ENCODE data around the gene COL19A1.

COL19A1 gene

DNA sequence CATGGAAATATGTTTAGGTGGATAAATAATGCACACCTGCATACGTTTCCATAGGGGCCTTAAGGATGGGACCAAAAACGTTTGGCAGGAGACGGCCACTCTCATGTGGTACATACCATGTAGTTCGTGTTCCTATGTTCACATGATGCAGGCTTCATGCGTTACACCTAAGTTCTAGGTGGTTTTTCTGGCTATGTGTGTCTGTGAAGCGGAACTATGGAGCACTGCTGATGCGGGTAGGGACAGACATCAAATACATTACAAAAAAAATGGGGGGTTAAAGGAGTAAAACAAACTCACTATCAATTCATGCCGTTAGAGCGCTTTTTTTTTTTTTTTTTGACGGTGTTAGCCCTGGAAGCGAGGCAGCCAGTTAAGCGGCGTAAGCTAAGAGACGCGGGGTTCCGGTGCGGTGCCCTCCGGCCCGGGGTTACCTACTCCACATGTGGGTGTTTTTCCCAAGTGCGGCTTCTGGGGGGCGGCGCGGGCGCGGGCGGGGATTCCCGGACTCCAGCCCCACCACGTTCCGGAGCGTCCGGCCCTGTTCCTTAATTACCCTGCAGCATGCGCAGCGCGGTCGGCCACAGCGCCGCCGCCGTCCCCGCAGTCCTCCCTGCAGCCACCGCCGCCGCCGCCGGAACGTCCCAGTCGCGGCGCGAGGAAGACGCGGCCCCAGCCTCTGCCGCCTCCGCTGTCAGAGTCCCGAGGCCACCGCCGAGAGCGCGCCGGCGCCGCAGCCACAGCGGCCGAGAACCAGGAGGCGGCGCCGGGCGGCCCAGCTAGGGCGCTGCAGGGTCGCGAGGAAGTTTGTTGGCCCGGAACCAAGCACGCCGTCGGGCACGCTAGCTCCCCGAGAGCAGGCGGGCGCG lies 648 bp downstream of the COL19A1 start:
- Histone ChIP-seq H3K36me3 (ENCODE audit: insufficient read depth, low read length) (no peaks in the 10 kb centered on the region), H3K4me3 (ENCODE audit: low read length) (peak overlapping the region; percentile 55), H3K4me1 (ENCODE audit: insufficient read depth, low read length) (peaks cover 12% of the 10 kb centered on the region; the same call in 1 of the 2 replicates), H3K9ac (ENCODE audit: low read depth, low read length) (no peak overlapping the region), H3K27ac (ENCODE audit: low read depth, low read length) (no peak overlapping the region), H3K27me3 (ENCODE audit: insufficient read depth, low read length) (peaks cover 65% of the 10 kb centered on the region), H3K9me3 (ENCODE audit: insufficient read depth, low read depth, low read length) (no peaks in the 10 kb centered on the region)
- under 1% methylated on average over 79 of the region's 80 CpGs for WGBS

DNA sequence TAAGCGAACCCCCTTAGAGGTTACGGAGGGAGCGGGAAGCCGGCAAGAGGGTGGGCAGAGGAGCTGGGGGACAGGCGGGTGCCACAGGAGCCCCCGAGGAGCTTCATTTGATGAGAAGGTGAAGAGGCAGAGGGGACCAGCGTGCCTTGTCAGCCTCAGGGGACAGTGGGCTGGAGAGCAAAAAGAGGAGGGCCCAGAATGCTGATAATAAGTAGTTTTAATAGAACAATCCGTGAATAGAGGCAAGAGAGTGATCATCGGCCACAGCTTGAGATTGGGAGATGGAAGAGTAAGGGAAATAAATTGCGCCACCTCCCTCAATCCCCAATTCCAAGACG lies 1.3 kb downstream of the COL19A1 start:
- WGBS = 9% methylated on average over 9 of the region's 11 CpGs
- Histone ChIP-seq H3K9me3 (ENCODE audit: insufficient read depth, low read depth, low read length) (no peaks in the 10 kb centered on the region), H3K4me3 (ENCODE audit: low read length) (peak overlapping the region; percentile 55), H3K36me3 (ENCODE audit: insufficient read depth, low read length) (no peaks in the 10 kb centered on the region), H3K27ac (ENCODE audit: low read depth, low read length) (no peak overlapping the region), H3K4me1 (ENCODE audit: insufficient read depth, low read length) (peaks cover 10% of the 10 kb centered on the region; the same call in 1 of the 2 replicates), H3K9ac (ENCODE audit: low read depth, low read length) (no peak overlapping the region), H3K27me3 (ENCODE audit: insufficient read depth, low read length) (peaks cover 65% of the 10 kb centered on the region)

DNA sequence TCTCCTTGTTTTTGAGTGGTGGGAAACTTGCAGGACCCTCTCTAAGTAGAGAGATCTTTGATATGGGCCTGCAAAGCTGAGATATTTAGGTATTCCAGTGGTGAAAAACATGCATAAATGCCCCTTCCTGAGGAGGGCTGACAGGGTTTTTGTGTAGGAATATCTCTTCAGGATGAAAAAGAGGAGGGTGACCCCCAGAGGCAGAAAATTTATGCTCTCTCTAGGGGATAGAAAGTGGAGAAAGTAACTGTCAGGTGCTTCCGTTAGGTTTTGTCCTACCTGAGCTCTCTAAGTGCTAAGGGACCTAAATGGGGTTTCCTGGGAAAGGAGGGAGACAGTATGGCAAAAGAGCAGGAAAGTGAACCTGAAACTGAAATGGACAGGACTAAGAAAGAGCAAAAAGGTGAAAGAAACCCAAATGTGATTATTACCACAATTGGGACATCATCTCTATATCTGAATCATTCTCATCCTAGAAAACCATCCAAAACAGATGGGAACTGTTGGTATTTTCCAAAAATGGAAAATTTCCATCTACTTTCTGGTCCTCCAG lies 2.0 kb downstream of the COL19A1 start:
- no peak overlapping the region for H3K27ac ChIP-seq (ENCODE audit: low read depth, low read length)
- H3K4me1 ChIP-seq (ENCODE audit: insufficient read depth, low read length) = peaks cover 10% of the 10 kb centered on the region; the same call in 1 of the 2 replicates
- H3K9me3 ChIP-seq (ENCODE audit: insufficient read depth, low read depth, low read length) = no peaks in the 10 kb centered on the region
- H3K9ac ChIP-seq (ENCODE audit: low read depth, low read length) = no peak overlapping the region
- H3K27me3 ChIP-seq (ENCODE audit: insufficient read depth, low read length) = peaks cover 65% of the 10 kb centered on the region
- no peaks in the 10 kb centered on the region for H3K36me3 ChIP-seq (ENCODE audit: insufficient read depth, low read length)
- peak overlapping the region; percentile 55; the same call in 1 of the 2 replicates for H3K4me3 ChIP-seq (ENCODE audit: low read length)
- WGBS = 62% methylated on average over 1 of the region's 1 CpG

DNA sequence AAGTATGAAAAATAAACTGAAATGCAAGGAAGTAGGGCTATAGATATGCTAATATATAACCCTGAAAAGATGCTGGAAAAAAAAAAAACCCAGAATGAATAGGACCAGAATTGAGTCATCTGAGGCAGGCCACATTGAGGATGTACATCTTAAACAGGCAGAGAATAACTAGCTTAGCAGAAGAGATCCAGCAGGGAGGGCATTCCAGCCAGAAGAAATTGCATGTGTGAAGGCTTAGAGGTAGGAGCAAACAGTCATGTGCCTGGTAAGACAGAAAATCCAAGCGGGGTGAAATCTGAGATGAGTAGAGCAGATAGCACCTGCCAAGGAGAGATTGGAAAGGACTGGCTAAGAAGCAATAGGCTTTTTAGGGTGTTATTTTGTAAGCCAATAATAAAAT lies 2.6 kb downstream of the COL19A1 start:
- Histone ChIP-seq H3K4me3 (ENCODE audit: low read length) (no peak overlapping the region), H3K9ac (ENCODE audit: low read depth, low read length) (no peak overlapping the region), H3K9me3 (ENCODE audit: insufficient read depth, low read depth, low read length) (no peaks in the 10 kb centered on the region), H3K27me3 (ENCODE audit: insufficient read depth, low read length) (peaks cover 61% of the 10 kb centered on the region), H3K27ac (ENCODE audit: low read depth, low read length) (no peak overlapping the region), H3K4me1 (ENCODE audit: insufficient read depth, low read length) (peaks cover 10% of the 10 kb centered on the region; the same call in 1 of the 2 replicates), H3K36me3 (ENCODE audit: insufficient read depth, low read length) (no peaks in the 10 kb centered on the region)
- WGBS = 81% methylated on average over 1 of the region's 1 CpG

DNA sequence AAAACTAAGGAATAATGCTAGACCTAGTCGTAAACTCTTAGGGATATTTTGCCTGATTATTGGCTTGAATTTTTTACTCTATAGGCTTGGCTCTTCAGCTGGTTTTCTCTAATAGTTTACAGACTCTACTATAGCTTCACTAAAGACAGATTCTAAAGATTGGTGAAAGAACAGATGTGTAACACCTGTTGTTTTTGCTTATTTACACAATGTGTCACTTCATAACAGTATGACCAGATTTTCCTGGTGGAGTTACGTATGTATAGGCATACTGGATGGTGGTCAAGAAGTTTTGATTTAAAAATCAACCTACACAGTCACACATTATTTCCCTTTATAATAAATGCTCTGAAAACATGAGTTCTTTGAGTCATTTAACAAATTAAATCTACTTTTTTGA lies 4.8 kb downstream of the COL19A1 start:
- H3K4me1 ChIP-seq (ENCODE audit: insufficient read depth, low read length) = peaks cover 10% of the 10 kb centered on the region; the same call in 1 of the 2 replicates
- H3K9ac ChIP-seq (ENCODE audit: low read depth, low read length) = no peak overlapping the region
- WGBS = 100% methylated on average over 1 of the region's 2 CpGs
- H3K9me3 ChIP-seq (ENCODE audit: insufficient read depth, low read depth, low read length) = no peaks in the 10 kb centered on the region
- no peaks in the 10 kb centered on the region for H3K36me3 ChIP-seq (ENCODE audit: insufficient read depth, low read length)
- no peak overlapping the region for H3K4me3 ChIP-seq (ENCODE audit: low read length)
- H3K27ac ChIP-seq (ENCODE audit: low read depth, low read length) = no peak overlapping the region
- H3K27me3 ChIP-seq (ENCODE audit: insufficient read depth, low read length) = peaks cover 39% of the 10 kb centered on the region

DNA sequence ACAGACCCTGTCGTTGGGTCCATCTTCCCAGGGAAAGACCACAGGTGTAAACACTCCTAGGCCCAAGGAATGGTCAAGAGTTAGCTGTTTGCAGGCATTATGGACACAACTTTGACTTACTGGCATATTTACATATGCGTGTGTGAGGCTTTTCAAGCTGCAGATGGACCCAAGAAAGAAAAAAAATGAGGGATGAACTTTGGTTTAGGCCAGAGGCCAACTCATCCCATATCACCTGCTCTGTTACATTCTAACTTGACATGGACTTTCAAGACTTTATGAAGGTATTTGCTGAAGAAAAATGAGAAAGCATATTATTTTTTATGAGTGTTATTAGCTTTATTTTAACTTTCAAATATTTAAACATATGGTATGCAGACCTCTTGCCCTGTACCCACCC lies 6.9 kb downstream of the COL19A1 start:
- H3K4me3 ChIP-seq (ENCODE audit: low read length) = no peak overlapping the region
- peaks cover 18% of the 10 kb centered on the region for H3K27me3 ChIP-seq (ENCODE audit: insufficient read depth, low read length)
- H3K9me3 ChIP-seq (ENCODE audit: insufficient read depth, low read depth, low read length) = no peaks in the 10 kb centered on the region
- no peak overlapping the region for H3K9ac ChIP-seq (ENCODE audit: low read depth, low read length)
- H3K36me3 ChIP-seq (ENCODE audit: insufficient read depth, low read length) = no peaks in the 10 kb centered on the region
- H3K4me1 ChIP-seq (ENCODE audit: insufficient read depth, low read length) = no peaks in the 10 kb centered on the region
- no peak overlapping the region for H3K27ac ChIP-seq (ENCODE audit: low read depth, low read length)
- 94% methylated on average over 2 of the region's 2 CpGs for WGBS

DNA sequence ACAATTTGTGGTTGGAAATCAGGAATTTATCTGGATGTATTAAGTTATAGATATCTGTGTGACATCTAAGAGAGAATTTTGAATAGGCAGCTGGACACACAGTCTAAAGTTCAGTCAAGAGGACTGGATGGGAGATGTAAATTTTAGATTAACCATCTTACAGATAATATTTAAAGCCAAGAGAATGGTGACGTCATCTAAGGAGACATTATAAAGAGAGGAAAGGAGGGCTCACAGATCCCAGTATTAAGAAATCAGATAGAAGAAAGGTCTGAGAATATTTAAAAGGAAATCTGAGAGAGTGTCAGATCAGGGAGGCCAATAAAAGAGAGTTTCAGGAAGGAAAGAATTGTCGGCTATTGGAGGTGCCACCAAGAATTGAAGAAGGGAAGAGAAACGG lies 9.4 kb downstream of the COL19A1 start:
- no peak overlapping the region for H3K27ac ChIP-seq (ENCODE audit: low read depth, low read length)
- 90% methylated on average over 3 of the region's 3 CpGs for WGBS
- no peak overlapping the region for H3K9ac ChIP-seq (ENCODE audit: low read depth, low read length)
- no peaks in the 10 kb centered on the region for H3K9me3 ChIP-seq (ENCODE audit: insufficient read depth, low read depth, low read length)
- H3K36me3 ChIP-seq (ENCODE audit: insufficient read depth, low read length) = no peaks in the 10 kb centered on the region
- H3K27me3 ChIP-seq (ENCODE audit: insufficient read depth, low read length) = no peaks in the 10 kb centered on the region
- no peak overlapping the region for H3K4me3 ChIP-seq (ENCODE audit: low read length)
- 0 out of 2 replicates have a peak, but pooled peaks cover 1% of the 10 kb centered on the region for H3K4me1 ChIP-seq (ENCODE audit: insufficient read depth, low read length)

DNA sequence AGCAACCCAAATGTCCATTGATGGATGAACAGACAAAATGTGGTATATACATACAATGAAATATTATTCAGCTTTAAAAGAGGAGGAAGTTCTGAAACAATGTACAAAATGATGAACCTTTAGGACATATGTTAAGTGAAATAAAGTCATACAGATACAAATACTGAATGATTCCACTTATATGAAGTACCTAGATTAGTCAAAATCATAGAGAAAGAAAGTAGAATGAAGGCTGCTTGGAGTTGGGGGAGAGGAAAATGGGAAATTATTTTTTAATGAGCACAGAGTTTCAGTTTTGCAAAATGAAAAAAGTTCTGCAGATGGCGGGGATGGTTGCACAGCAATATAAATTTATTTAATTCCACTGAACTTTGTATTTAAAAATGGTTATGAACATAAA lies 12.4 kb downstream of the COL19A1 start:
- Histone ChIP-seq H3K27me3 (ENCODE audit: insufficient read depth, low read length) (no peaks in the 10 kb centered on the region), H3K4me1 (ENCODE audit: insufficient read depth, low read length) (0 out of 2 replicates have a peak, but pooled peaks cover 4% of the 10 kb centered on the region), H3K36me3 (ENCODE audit: insufficient read depth, low read length) (no peaks in the 10 kb centered on the region), H3K9ac (ENCODE audit: low read depth, low read length) (no peak overlapping the region), H3K27ac (ENCODE audit: low read depth, low read length) (no peak overlapping the region), H3K4me3 (ENCODE audit: low read length) (no peak overlapping the region), H3K9me3 (ENCODE audit: insufficient read depth, low read depth, low read length) (no peaks in the 10 kb centered on the region)
- no CpG with 5 or more reads among the region's 1 CpG for WGBS

DNA sequence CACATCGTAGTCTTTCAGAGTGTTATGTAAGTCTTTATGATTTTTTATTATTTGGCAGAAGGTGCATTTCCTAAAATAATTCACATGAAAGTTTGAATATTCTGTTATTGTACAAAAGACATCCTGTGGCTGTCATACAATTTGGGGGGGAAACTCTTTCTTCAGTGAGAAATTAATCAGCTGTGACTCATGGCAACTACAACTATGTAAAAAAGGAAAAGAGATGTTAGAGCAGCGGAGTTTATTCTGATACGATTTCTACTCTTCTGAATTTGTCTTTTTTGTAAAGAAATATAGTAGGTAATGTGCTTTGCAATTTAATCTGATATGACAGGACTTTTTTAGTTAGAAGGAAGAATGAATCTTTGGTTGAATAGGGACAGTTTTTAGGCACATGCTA lies 14.2 kb downstream of the COL19A1 start:
- Histone ChIP-seq H3K4me3 (ENCODE audit: low read length) (no peak overlapping the region), H3K9me3 (ENCODE audit: insufficient read depth, low read depth, low read length) (no peaks in the 10 kb centered on the region), H3K9ac (ENCODE audit: low read depth, low read length) (no peak overlapping the region), H3K4me1 (ENCODE audit: insufficient read depth, low read length) (0 out of 2 replicates have a peak, but pooled peaks cover 4% of the 10 kb centered on the region), H3K27me3 (ENCODE audit: insufficient read depth, low read length) (no peaks in the 10 kb centered on the region), H3K27ac (ENCODE audit: low read depth, low read length) (no peak overlapping the region), H3K36me3 (ENCODE audit: insufficient read depth, low read length) (no peaks in the 10 kb centered on the region)
- WGBS = 98% methylated on average over 2 of the region's 3 CpGs

DNA sequence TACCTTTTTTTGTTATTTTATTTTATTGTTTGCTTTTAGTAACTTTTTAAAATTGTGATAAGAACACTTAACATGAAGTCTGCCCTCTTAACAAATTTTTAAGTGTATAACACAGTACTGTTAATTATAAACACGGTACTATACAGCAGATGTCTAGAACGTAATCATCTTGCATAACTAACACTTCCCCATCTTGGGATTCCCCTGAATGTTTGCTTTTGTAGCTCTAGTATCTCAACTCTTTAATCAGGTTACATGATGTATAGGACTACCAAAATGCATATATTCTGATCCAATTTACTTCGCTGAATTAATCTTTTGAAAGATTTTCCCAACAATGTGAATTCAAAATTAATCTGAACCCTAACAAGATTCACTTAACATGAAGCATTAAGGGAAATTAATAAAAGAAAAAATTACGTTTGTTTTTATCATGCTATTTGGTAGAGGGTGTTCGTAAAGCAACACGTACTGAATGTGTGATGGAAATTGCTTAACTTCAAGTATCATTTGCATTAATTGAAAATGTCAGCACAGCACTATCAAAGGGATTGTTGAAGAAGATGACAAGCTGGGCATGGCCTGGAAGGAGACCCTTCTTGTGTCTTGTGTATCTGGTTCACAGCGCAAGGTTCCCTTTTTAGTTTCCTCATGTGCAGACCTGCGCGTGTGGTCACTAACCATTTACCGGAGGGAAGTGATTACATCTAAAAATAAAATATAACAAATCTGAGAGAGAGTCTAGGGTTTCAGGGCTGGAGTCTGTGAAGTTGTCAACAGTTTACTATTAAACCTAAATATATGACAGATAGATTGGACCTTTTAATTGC lies 15.2 kb downstream of the COL19A1 start:
- Histone ChIP-seq H3K9me3 (ENCODE audit: insufficient read depth, low read depth, low read length) (no peaks in the 10 kb centered on the region), H3K4me1 (ENCODE audit: insufficient read depth, low read length) (0 out of 2 replicates have a peak, but pooled peaks cover 4% of the 10 kb centered on the region), H3K9ac (ENCODE audit: low read depth, low read length) (no peak overlapping the region), H3K4me3 (ENCODE audit: low read length) (no peak overlapping the region), H3K27me3 (ENCODE audit: insufficient read depth, low read length) (no peaks in the 10 kb centered on the region), H3K36me3 (ENCODE audit: insufficient read depth, low read length) (no peaks in the 10 kb centered on the region), H3K27ac (ENCODE audit: low read depth, low read length) (no peak overlapping the region)
- WGBS = 98% methylated on average over 8 of the region's 10 CpGs

DNA sequence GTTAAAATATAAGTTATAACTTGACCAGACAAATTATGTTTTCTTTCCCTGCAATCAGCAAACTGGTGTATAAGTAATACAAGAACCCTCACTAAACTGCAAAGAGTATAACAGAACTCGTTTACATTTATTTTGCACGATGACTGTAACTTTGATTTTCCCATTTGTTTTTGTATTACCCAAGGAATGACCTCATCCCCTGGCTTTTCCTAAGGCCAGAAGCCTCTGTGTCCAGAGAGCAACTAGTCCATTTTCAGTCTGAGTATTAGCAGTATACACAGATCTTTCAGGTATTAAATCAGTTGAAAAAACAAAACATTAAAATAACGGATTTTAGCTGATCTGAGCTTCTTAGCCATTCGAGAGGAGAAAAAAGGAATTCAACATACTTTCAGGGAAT lies 17.2 kb downstream of the COL19A1 start:
- Histone ChIP-seq H3K36me3 (ENCODE audit: insufficient read depth, low read length) (no peaks in the 10 kb centered on the region), H3K4me1 (ENCODE audit: insufficient read depth, low read length) (0 out of 2 replicates have a peak, but pooled peaks cover 4% of the 10 kb centered on the region), H3K9me3 (ENCODE audit: insufficient read depth, low read depth, low read length) (no peaks in the 10 kb centered on the region), H3K9ac (ENCODE audit: low read depth, low read length) (no peak overlapping the region), H3K27ac (ENCODE audit: low read depth, low read length) (no peak overlapping the region), H3K4me3 (ENCODE audit: low read length) (no peak overlapping the region), H3K27me3 (ENCODE audit: insufficient read depth, low read length) (no peaks in the 10 kb centered on the region)
- WGBS = over 99% methylated on average over 4 of the region's 4 CpGs
